NCI-H2196 (cell line): ENCODE results near the gene ATG16L2.

Experiments
- DNase-seq: peaks from one replicate; lab custom pipeline; 2025; ENCODE audit not compliant: unreplicated experiment; lab: John Stamatoyannopoulos, UW

Gene ATG16L2

GRCh38 chr11:72875736-72876135 is 61.5 kb downstream of the ATG16L2 start:
- DNase-seq: no peak

- no peak for DNase-seq
These were observed 61.9 kb downstream of the ATG16L2 start for GRCh38 chr11:72876147-72876546.
